GM18520 (cell line): Measurements from ENCODE around the gene UTP25.
"Not testable (repeated sequence)": the region's sequence is repeated elsewhere in the genome, so short reads cannot be mapped to it uniquely, and the experiment has no call there.

ENCODE experiments used
- ATAC-seq: cut with Tn5 transposase; IDR thresholded peaks from one replicate; pipeline ENCODE4 v1.9.1; 2021; ENCODE audit not compliant: unreplicated experiment

The UTP25 gene

GRCh38 chr1:209870151-209870831 is 42.5 kb downstream of the UTP25 start:
- no peak for ATAC-seq

GRCh38 chr1:209871006-209871405 is 43.2 kb downstream of the UTP25 start:
- no peak for ATAC-seq

GRCh38 chr1:209871430-209871829 is 43.7 kb downstream of the UTP25 start:
- no peak for ATAC-seq

DNA sequence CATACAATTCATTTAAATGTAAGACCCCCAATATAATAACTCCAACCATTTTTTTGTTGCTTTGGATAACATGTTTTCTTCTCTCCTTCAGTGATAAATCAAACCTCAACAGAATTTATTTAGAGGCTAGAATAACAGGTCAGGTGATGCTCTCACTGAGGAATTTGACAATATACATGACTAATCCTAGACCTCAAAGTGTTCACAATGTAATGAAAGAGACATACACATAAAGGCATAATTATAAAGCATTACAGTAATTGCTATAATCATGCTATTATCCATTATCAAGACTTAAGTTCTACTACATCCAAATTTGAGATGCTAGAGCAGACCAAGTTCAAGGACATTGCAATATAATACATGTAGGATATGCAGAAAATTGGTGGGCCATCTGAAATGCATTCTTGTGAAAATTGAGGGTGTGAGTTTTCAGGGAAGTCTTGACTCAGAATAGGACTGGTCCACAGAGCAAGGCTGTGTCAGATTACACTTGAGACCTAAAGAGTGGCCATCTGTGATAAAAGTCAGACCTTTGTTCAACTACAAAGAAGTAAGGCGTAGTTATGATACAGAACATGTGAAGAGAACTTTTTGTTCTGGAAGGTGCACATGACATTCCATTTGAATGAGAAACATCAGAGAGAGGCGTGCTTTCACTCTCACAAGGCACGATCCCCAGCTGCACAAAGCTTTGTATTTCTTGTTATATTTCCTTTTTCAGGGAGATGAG is 45.5 kb downstream of the UTP25 start:
- ATAC-seq = no peak

- ATAC-seq = no peak
Measured at GRCh38 chr1:209875515-209875914, 47.7 kb downstream of the UTP25 start.

GRCh38 chr1:209876078-209876800 is 48.5 kb downstream of the UTP25 start:
- ATAC-seq = no peak

DNA sequence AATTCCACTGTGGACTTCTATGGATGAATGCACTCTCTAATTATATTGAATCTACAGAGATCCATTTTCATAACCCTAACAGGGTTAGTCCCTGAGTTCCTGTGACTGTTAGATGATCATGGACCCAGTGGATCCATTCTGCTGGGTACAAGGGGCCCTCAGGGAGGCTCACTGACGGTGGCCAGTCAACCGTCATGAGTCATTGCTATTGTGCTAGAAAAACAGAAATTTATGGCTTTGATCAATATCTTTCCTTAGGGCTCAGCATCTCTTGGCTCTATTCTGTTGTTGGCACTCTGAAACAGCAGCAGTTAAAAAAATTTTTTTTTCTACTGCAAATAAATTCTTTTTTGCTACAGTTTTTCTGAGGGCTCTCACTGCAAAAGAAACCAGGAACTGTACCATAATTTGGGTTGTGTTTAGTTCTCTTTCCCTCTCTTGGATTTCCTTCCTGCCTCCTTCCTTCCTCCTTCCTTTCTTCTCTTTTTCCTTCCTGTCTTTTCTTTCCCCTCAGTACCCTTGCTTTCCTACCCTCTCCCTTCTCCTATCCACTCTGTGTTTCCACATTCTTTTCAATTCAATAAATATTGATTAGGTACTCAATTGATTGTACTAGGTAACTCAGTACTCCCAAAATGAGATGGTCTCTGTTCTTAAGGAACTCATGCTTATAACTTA is 49.5 kb downstream of the UTP25 start:
- ATAC-seq = no peak

- no peak for ATAC-seq
Measured at GRCh38 chr1:209878964-209879363, 51.2 kb downstream of the UTP25 start.

- ATAC-seq = no peak
Measured at GRCh38 chr1:209879539-209879938, 51.8 kb downstream of the UTP25 start.

DNA sequence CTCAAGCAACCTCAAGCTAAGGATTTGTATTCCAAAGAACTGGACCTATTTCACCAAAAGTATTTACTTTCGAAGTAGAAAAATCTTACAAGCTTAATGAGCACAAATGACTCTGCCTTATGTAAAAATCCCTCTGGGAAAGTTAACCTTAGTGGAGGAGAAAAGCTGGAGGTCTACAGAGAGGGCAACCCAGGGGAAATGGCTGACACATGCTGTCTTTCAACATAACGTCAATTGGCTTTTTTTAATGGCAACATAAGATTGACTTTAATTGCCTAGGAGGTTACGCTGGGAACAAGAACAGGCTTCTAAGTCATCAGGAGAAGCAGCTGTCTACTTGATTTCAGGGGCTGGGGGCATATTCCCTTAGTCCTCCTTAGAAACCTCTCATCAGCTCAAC is 52.3 kb downstream of the UTP25 start:
- ATAC-seq = no peak

GRCh38 chr1:209881619-209882018 is 53.8 kb downstream of the UTP25 start:
- no peak for ATAC-seq

GRCh38 chr1:209882286-209882685 is 54.5 kb downstream of the UTP25 start:
- no peak for ATAC-seq

- ATAC-seq = no peak
Measured at GRCh38 chr1:209882942-209883340, 55.2 kb downstream of the UTP25 start.

GRCh38 chr1:209883341-209883971 is 55.7 kb downstream of the UTP25 start:
- ATAC-seq = no peak

DNA sequence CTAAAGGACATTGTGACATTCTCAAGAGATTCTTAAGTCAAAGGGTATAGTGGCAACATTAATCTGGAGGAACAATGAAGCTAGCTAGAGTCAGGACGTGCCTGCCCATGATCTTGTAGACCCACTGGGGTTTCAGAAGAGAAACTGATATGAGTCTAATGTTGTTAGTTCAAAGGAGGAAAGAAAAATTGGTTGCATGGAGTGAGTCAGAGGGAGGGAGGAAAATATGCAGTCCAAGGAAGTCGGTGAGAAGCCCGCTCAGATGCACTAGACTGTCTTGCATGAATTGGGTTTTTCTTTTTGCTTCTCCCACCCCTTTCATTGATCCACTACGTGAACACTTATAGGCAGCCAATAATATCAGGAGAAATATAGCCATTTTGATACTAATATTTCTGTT is 56.5 kb downstream of the UTP25 start:
- no peak for ATAC-seq

DNA sequence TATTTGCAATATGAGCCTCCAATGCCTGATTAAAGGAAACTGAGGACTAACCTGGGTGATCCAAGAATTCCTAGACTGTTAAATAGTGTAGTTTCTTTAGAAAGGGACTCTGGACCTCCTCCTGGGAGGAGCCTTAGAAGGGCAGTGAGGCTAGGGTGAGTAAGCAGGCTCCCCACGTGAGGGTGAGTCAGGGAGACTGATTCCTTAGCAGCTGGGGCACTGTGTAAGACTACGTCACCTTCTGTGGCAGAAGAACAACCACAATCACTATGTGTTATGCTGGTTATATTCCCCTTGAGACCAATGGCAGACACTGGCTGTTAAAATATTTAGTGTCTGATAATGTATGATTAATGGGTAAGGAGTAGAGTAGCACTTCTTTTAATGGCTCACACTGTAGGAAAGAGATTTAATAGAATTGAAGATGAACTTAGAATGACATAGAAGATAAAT is 56.9 kb downstream of the UTP25 start:
- ATAC-seq = peak; percentile 99

DNA sequence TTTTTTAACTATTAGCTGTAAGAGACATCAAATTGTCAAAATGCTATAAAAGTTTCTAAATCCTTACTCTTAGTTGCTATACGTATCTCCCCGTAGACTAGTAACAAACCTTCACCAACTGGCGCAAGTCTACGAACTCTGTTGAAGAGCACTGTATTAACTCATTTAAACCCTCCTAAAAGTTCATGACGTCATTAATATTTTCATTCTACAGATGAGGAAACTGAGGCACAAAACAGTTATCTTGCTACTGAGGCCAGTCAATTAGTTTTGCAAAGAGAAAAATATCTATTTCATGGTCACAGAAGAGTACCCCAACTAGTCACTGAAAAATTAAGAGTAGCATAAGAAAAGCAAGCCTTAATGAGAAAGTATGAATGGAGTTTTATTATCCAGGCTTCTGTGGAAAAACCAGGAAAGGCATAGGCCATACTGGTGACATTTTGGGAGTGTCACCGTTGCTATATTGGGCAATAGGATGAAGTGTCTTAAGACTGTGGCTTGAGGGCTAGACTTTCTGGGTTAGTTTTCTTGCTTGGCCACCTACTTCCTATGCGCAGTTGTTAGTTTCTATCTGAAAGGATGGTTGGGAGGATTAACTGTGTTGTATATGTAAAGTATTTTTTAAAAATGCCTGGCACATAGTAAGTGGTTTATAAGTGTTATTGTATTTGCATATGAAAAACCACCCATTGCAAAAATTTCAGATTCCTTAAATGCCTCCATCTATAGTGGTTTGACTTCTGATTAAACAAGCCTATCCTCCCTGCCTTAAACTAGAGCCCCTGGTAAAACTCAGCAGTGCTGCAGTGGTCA is 57.8 kb downstream of the UTP25 start:
- ATAC-seq = no peak

GRCh38 chr1:209886219-209886536 is 58.4 kb downstream of the UTP25 start:
- no peak for ATAC-seq

DNA sequence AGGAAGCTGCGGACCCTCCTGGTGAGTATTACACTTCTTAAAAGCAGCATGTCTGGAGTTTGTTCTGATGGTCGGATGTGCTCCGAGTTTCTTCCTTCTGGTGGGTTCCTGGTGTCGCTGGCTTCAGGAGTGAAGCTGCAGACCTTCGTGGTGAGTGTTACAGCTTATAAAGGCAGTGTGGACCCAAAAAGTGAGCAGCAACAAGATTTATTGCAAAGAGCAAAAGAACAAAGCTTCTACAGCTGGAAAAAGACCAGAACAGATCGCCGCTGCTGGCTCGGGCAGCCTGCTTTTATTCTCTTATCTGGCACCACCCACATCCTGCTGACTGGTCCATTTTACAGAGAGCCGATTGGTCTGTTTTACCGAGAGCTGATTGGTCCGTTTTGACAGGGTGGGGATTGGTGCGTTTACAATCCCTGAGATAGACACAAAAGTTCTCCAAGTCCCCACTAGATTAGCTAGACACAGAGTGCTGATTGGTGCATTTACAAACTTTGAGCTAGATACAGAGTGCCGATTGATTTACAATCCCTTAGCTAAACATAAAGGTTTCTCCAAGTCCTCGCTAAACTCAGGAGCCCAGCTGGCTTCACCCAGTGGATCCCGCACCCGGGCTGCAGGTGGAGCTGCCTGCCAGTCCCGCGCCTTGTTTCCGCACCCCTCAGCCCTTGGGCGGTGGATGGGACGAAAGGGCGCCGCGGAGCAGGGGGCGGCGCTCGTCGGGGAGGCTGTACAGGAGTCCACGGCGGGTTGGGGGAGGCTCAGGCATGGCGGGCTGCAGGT is 60.7 kb downstream of the UTP25 start:
- ATAC-seq = not testable (repeated sequence)

DNA sequence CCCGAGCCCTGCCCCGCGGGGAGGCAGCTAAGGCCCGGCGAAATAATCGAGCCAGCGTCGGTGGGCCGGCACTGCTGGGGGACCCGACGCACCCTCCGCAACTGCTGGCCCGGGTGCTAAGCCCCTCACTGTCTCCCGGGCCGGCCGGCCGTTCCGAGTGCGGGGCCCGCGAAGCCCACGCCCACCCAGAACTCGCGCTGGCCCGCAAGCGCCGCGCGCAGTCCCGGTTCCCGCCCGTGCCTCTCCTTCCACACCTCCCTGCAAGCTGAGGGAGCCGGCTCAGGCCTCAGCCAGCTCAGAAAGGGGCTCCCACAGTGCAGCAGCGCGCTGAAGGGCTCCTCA is 61.3 kb downstream of the UTP25 start:
- ATAC-seq = no peak
